Neural cell (in vitro differentiated cells): Measurements from ENCODE around the gene PTPRF. TPM values are rescaled to one million over a fixed set of nuclear protein-coding genes. Genes with fewer than 3 reads are reported as not detected.

Experiments
- H2AFZ ChIP-seq: fragments of 200-600, 300-800 bp; sonication (generic), shearing (Covaris generic); 2 replicates; pipeline ENCODE4 v1.6.0; 2014; ENCODE audit warnings: low read depth, mild to moderate bottlenecking, antibody characterized with exemption, low read length, moderate library complexity
- H3F3A ChIP-seq: fragments of 200-600 bp; shearing (Covaris generic); 2 replicates; pipeline ENCODE4 v1.6.1; 2016; ENCODE audit warnings: mild to moderate bottlenecking, moderate library complexity, mixed read lengths, antibody characterized with exemption, low read length; ENCODE audit not compliant: insufficient read depth, poor library complexity, severe bottlenecking
- H3K27ac ChIP-seq: fragments of 200-600, 300-800 bp; sonication (generic), shearing (Covaris generic); 2 replicates; pipeline ENCODE4 v1.5.1; 2014; ENCODE audit warnings: mild to moderate bottlenecking, low read length, moderate library complexity
- H3K27me3 ChIP-seq: fragments of 300-800, 200-600 bp; sonication (generic), shearing (Covaris generic); 2 replicates; pipeline ENCODE4 v1.6.0; 2014; ENCODE audit warnings: mild to moderate bottlenecking, low read depth, low read length, moderate library complexity; ENCODE audit not compliant: insufficient read depth
- H3K36me3 ChIP-seq: fragments of 300-800, 200-600 bp; sonication (generic), shearing (Covaris generic); 2 replicates; pipeline ENCODE4 v1.5.1; 2014; ENCODE audit warnings: mild to moderate bottlenecking, antibody characterized with exemption, low read length, moderate library complexity; ENCODE audit not compliant: insufficient read depth
- H3K4me2 ChIP-seq: fragments of 300-800, 200-600 bp; sonication (generic), shearing (Covaris generic); 2 replicates; pipeline ENCODE4 v1.6.0; 2014; ENCODE audit warnings: mild to moderate bottlenecking, low read length
- H3K4me3 ChIP-seq: fragments of 300-800, 200-600 bp; sonication (generic), shearing (Covaris generic); 2 replicates; pipeline ENCODE4 v1.5.1; 2014; ENCODE audit warnings: mild to moderate bottlenecking, low read length, moderate library complexity
- H3K79me2 ChIP-seq: fragments of 200-600 bp; shearing (Covaris generic); replicated peaks from 2 replicates; pipeline ENCODE4 v1.6.0; 2014; ENCODE audit warnings: mild to moderate bottlenecking, low read length, moderate library complexity; ENCODE audit not compliant: insufficient read depth
- H3K9ac ChIP-seq: fragments of 300-800, 200-600 bp; sonication (generic), shearing (Covaris generic); 2 replicates; pipeline ENCODE4 v1.6.1; 2016; ENCODE audit warnings: mild to moderate bottlenecking, low read length, mixed read lengths
- H3K9me2 ChIP-seq: fragments of 200-600 bp; shearing (Covaris generic); 2 replicates; pipeline ENCODE4 v1.6.1; 2016; ENCODE audit warnings: mild to moderate bottlenecking, low read length, mixed read lengths; ENCODE audit not compliant: insufficient read depth
- H3K9me3 ChIP-seq: fragments of 200-600, 300-800 bp; sonication (generic), shearing (Covaris generic); 2 replicates; pipeline ENCODE4 v1.6.1; 2016; ENCODE audit warnings: mild to moderate bottlenecking, mixed run types, low read length, moderate library complexity, mixed read lengths
- H4K20me1 ChIP-seq: fragments of 200-600 bp; shearing (Covaris generic); 2 replicates; pipeline ENCODE4 v1.6.1; 2016; ENCODE audit warnings: mild to moderate bottlenecking, mixed run types; ENCODE audit not compliant: insufficient read depth
- EP300 ChIP-seq: fragments of 450-650 bp; conservative IDR thresholded peaks from 2 replicates; pipeline ENCODE4 v1.6.1; 2014; ENCODE audit warnings: antibody characterized with exemption, mild to moderate bottlenecking, moderate library complexity; ENCODE audit not compliant: poor library complexity, severe bottlenecking
- EZH2 ChIP-seq: fragments of 200-600, 300-800 bp; shearing (Covaris generic), sonication (generic); IDR thresholded peaks from 2 replicates; pipeline ENCODE4 v1.6.1; 2014; ENCODE audit warnings: antibody characterized with exemption, low read length, borderline replicate concordance, mild to moderate bottlenecking; ENCODE audit not compliant: insufficient read depth, poor library complexity, severe bottlenecking
- MXI1 ChIP-seq: fragments of 450-650 bp; conservative IDR thresholded peaks from 2 replicates; pipeline ENCODE4 v1.6.1; 2014; ENCODE audit warnings: antibody characterized with exemption, mild to moderate bottlenecking; ENCODE audit not compliant: poor library complexity, severe bottlenecking
- POLR2AphosphoS5 ChIP-seq: IDR thresholded peaks from 2 replicates; pipeline ENCODE4 v1.6.1; 2012
- RAD21 ChIP-seq: fragments of 450-650 bp; conservative IDR thresholded peaks from 2 replicates; pipeline ENCODE4 v1.6.1; 2014; ENCODE audit warnings: antibody characterized with exemption, mild to moderate bottlenecking, moderate library complexity
- SMC3 ChIP-seq: fragments of 450-650 bp; conservative IDR thresholded peaks from 2 replicates; pipeline ENCODE4 v1.6.1; 2014; ENCODE audit warnings: antibody characterized with exemption, mild to moderate bottlenecking, moderate library complexity; ENCODE audit not compliant: poor library complexity
- TAF1 ChIP-seq: IDR thresholded peaks from 2 replicates; pipeline ENCODE4 v1.6.1; 2012; ENCODE audit warnings: low read depth
- polyA plus RNA-seq: library from polyadenylated mRNA; depleted of rRNA; stranded (reverse); fragments of >200 nt; gene quantifications from 2 replicates; pipeline ENCODE4 v1.2.3, GENCODE V29; 2014
- TF ChIP-seq, protein P1 (sequence below): fragments of 450-650 bp; IDR thresholded peaks from 2 replicates; pipeline ENCODE4 v1.5.1; 2014; ENCODE audit warnings: antibody characterized with exemption, mild to moderate bottlenecking, moderate library complexity; ENCODE audit not compliant: poor library complexity, severe bottlenecking
- TF ChIP-seq, protein P2 (sequence below): IDR thresholded peaks from 2 replicates; pipeline ENCODE4 v1.6.1; 2012; ENCODE audit warnings: borderline replicate concordance

The PTPRF gene
- polyA plus RNA-seq, 1 donor from 2014 or later: 66.6 TPM

DNA sequence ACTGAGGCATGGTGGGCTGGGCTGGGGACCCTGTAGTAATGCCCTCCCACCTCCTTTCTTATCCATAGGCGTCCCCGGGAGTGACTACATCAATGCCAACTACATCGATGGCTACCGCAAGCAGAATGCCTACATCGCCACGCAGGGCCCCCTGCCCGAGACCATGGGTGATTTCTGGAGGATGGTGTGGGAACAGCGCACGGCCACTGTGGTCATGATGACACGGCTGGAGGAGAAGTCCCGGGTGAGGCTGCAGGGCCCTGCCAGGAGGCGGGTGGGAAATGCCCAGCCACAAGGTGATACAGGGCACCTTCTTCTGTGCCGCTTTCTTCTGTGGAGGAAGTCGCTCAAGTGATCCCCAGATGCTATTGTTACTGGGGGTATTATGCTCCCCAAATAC is 87.0 kb downstream of the PTPRF start:
- Histone ChIP-seq H3K4me2 (no peak overlapping the region), H3K79me2 (no peaks in the 10 kb centered on the region), H3K9ac (no peak overlapping the region), H3K36me3 (no peaks in the 10 kb centered on the region), H3F3A (no peaks in the 10 kb centered on the region), H3K9me2 (no peaks in the 10 kb centered on the region), H3K27ac (no peak overlapping the region), H2AFZ (no peak overlapping the region), H3K27me3 (no peaks in the 10 kb centered on the region), H4K20me1 (no peaks in the 10 kb centered on the region), H3K4me3 (no peak overlapping the region), H3K9me3 (no peaks in the 10 kb centered on the region)
- TF ChIP-seq POLR2AphosphoS5 (no peak), TAF1 (no peak), RAD21 (no peak), MXI1 (no peak), SMC3 (no peak), EZH2 (no peak)

DNA sequence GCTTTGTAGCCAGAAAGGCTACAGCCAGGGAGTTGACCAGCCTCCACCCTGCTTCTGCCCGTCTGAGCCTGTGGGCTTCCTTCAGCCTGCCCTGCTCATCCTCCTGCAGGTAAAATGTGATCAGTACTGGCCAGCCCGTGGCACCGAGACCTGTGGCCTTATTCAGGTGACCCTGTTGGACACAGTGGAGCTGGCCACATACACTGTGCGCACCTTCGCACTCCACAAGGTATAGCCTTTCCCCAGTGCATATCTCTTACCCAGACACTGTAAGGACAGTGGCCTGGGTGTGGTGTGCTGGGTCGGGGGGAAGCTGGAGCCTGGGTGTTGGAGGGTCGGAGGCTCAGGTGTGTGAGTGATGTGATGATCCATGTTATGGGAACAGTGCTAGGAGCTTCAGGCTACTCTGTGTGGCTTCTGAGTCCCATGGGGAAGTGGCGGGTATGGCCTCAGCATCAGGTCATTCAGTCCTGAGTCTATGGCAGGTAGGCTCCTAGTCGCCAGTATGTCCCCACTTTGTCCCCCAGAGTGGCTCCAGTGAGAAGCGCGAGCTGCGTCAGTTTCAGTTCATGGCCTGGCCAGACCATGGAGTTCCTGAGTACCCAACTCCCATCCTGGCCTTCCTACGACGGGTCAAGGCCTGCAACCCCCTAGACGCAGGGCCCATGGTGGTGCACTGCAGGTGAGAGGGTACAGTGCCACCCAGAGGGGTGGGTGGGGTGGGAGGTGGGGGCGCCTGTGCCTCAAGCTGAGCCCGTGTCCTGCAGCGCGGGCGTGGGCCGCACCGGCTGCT is 88.0 kb downstream of the PTPRF start:
- H3K27ac ChIP-seq: no peak overlapping the region
- H3K9ac ChIP-seq: no peak overlapping the region
- no peak overlapping the region for H2AFZ ChIP-seq
- H3F3A ChIP-seq: no peaks in the 10 kb centered on the region
- no peaks in the 10 kb centered on the region for H3K79me2 ChIP-seq
- no peaks in the 10 kb centered on the region for H3K36me3 ChIP-seq
- TF ChIP-seq RAD21 (no peak), EZH2 (no peak), MXI1 (no peak), TAF1 (no peak), POLR2AphosphoS5 (no peak), SMC3 (no peak), EP300 (no peak)
- TF ChIP-seq, protein P1, sequence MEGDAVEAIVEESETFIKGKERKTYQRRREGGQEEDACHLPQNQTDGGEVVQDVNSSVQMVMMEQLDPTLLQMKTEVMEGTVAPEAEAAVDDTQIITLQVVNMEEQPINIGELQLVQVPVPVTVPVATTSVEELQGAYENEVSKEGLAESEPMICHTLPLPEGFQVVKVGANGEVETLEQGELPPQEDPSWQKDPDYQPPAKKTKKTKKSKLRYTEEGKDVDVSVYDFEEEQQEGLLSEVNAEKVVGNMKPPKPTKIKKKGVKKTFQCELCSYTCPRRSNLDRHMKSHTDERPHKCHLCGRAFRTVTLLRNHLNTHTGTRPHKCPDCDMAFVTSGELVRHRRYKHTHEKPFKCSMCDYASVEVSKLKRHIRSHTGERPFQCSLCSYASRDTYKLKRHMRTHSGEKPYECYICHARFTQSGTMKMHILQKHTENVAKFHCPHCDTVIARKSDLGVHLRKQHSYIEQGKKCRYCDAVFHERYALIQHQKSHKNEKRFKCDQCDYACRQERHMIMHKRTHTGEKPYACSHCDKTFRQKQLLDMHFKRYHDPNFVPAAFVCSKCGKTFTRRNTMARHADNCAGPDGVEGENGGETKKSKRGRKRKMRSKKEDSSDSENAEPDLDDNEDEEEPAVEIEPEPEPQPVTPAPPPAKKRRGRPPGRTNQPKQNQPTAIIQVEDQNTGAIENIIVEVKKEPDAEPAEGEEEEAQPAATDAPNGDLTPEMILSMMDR: no peak
- TF ChIP-seq, protein P2, sequence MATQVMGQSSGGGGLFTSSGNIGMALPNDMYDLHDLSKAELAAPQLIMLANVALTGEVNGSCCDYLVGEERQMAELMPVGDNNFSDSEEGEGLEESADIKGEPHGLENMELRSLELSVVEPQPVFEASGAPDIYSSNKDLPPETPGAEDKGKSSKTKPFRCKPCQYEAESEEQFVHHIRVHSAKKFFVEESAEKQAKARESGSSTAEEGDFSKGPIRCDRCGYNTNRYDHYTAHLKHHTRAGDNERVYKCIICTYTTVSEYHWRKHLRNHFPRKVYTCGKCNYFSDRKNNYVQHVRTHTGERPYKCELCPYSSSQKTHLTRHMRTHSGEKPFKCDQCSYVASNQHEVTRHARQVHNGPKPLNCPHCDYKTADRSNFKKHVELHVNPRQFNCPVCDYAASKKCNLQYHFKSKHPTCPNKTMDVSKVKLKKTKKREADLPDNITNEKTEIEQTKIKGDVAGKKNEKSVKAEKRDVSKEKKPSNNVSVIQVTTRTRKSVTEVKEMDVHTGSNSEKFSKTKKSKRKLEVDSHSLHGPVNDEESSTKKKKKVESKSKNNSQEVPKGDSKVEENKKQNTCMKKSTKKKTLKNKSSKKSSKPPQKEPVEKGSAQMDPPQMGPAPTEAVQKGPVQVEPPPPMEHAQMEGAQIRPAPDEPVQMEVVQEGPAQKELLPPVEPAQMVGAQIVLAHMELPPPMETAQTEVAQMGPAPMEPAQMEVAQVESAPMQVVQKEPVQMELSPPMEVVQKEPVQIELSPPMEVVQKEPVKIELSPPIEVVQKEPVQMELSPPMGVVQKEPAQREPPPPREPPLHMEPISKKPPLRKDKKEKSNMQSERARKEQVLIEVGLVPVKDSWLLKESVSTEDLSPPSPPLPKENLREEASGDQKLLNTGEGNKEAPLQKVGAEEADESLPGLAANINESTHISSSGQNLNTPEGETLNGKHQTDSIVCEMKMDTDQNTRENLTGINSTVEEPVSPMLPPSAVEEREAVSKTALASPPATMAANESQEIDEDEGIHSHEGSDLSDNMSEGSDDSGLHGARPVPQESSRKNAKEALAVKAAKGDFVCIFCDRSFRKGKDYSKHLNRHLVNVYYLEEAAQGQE: no peak
- no peaks in the 10 kb centered on the region for H3K9me3 ChIP-seq
- no peak overlapping the region for H3K4me2 ChIP-seq
- no peaks in the 10 kb centered on the region for H4K20me1 ChIP-seq
- H3K9me2 ChIP-seq: no peaks in the 10 kb centered on the region
- H3K4me3 ChIP-seq: no peak overlapping the region
- no peaks in the 10 kb centered on the region for H3K27me3 ChIP-seq
